Mesodermal cell (in vitro differentiated cells): ENCODE data around the gene STK35.

Experiments
- H3K27ac ChIP-seq: 2 replicates; pipeline ENCODE4 v1.7.0; 2013; ENCODE audit warnings: mild to moderate bottlenecking, low read depth, low read length, moderate library complexity; ENCODE audit not compliant: severe bottlenecking
- H3K36me3 ChIP-seq: 2 replicates; pipeline ENCODE4 v1.7.1; 2013; ENCODE audit warnings: mild to moderate bottlenecking, low read length, moderate library complexity; ENCODE audit not compliant: control insufficient read depth, insufficient read depth
- H3K4me1 ChIP-seq: one replicate; pipeline ENCODE4 v1.7.1; 2013; ENCODE audit warnings: mild to moderate bottlenecking, low read length; ENCODE audit not compliant: insufficient read depth, control insufficient read depth, poor library complexity, severe bottlenecking
- H3K4me3 ChIP-seq: 2 replicates; pipeline ENCODE4 v1.7.0; 2013; ENCODE audit warnings: low read length, control low read depth, mild to moderate bottlenecking; ENCODE audit not compliant: insufficient read depth, poor library complexity, severe bottlenecking; ENCODE audit errors: extremely low read depth
- H3K9me3 ChIP-seq: 2 replicates; pipeline ENCODE4 v1.7.1; 2013; ENCODE audit warnings: mild to moderate bottlenecking, low read length, moderate library complexity; ENCODE audit not compliant: control insufficient read depth
- WGBS, 2 experiments: methylation state at CpG; one replicate each; pipeline ENCODE4 v1.1.5; 2013; ENCODE audit warnings: missing lambda C conversion rate in 2 of 2; ENCODE audit not compliant: insufficient coverage in 2 of 2; 5-methylcytosine and 5-hydroxymethylcytosine counted together

The STK35 gene

GRCh38 chr20:2197166-2197565 is 95.5 kb downstream of the STK35 start:
- 69 to 79% methylated on average over 2 to 6 of the region's 7 CpGs for WGBS, 2 experiments

More at GRCh38 chr20:2197166-2197565, 95.5 kb downstream of the STK35 start:
- Histone ChIP-seq H3K9me3 (no peaks in the 10 kb centered on the region), H3K4me1 (no peaks in the 10 kb centered on the region), H3K4me3 (no peak overlapping the region), H3K27ac (no peak overlapping the region), H3K36me3 (no peaks in the 10 kb centered on the region)
